ENCODE results near the gene PANX2. TPM values are rescaled to one million over a fixed set of nuclear protein-coding genes. Genes with fewer than 3 reads are reported as not detected.

PANX2 gene
- total and polyA plus RNA-seq, 2 of the 4 experiments (the other 2 are of a cell fraction) = 0.18 to 1.7 TPM

DNA sequence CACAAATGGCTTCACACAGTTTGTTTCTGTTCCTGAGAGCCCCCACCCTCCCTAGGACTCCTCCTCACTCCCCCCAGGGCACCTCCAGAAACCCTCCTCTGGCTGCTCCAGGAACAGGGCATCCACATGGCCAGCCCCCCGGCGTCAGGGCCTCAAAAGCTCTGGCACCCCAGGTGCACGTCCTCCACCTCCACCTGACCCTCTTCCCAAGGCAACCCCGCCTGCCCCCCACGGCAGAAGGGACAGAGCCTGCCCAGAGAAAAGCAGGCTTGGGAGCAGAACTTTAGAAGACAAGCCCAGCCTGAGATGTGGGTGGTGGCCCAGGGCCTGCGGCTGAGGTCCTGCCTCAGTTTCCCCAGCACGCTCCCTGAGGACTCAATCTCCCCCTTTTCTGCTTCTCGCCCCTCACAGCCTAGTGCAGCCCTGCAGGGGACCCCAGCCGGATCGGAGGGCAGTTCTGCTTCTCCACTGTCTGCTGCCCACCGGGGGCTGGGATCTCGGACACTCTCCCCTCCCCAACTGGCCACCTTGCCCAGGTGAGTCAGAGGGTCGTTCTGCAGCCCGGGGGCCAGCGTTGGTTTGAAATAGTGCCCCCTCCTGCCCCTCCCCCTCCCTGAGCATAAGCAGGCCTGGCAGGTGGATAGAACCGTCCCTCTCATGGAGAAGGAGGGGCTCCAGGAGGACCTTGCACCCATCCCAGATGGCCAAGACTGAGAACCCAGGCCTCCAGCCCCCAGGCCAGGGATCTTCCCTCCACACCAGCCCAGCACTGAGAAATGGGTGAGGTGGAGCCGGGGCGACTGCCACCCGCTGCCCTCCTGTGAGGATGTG is 12.8 kb downstream of the PANX2 start:
- Histone ChIP-seq H2BK20ac (ENCODE audit: low read depth, low read length) (no peak overlapping the region), H3K18ac (ENCODE audit: low read depth, low read length) (no peak overlapping the region), H3K9me1 (ENCODE audit: insufficient read depth, low read length) (peaks cover 4% of the 10 kb centered on the region), H3K27ac (ENCODE audit: insufficient read depth, low read length) (no peak overlapping the region), H2BK5ac (ENCODE audit: low read depth, low read length, poor library complexity, severe bottlenecking) (no peak overlapping the region), H2AK9ac (replicated peaks; ENCODE audit: low read depth, low read length, poor library complexity) (peak overlapping the region; percentile 93), H4K8ac (ENCODE audit: low read depth in 2 of 2, low read length in 2 of 2) (peak overlapping the region; percentile 80 to 91; a peak in 3 of 4 replicates), H2BK120ac (ENCODE audit: low read depth, low read length) (no peak overlapping the region), H3K56ac (ENCODE audit: extremely low read depth, insufficient read depth, low read length) (no peak overlapping the region), H4K91ac (ENCODE audit: insufficient read depth, low read depth, low read length) (peak overlapping the region; percentile 61), H3K23ac (ENCODE audit: low read depth, low read length) (no peak overlapping the region), H3K4me2 (ENCODE audit: low read depth, low read length) (no peak overlapping the region), H3K27me3 (ENCODE audit: control insufficient read depth, insufficient read depth, low read length) (no peaks in the 10 kb centered on the region; the same call in 1 of the 2 replicates), H3K4me1 (ENCODE audit: control insufficient read depth, insufficient read depth, low read length) (peaks cover 12% of the 10 kb centered on the region), H4K20me1 (ENCODE audit: insufficient read depth, low read length) (no peaks in the 10 kb centered on the region), H3K14ac (replicated peaks; ENCODE audit: low read depth, low read length) (no peak overlapping the region), H2AFZ (replicated peaks; ENCODE audit: low read length, poor library complexity) (peak overlapping the region; percentile 89), H3K36me3 (ENCODE audit: control insufficient read depth, insufficient read depth, low read length) (peaks cover 2% of the 10 kb centered on the region; the same call in 1 of the 2 replicates), H2BK15ac (ENCODE audit: low read depth, low read length) (0 out of 3 replicates have a peak overlapping the region, but pooled peaks have one; percentile 38), H3K9me3 (ENCODE audit: control insufficient read depth, insufficient read depth, low read length) (no peaks in the 10 kb centered on the region), H4K5ac (ENCODE audit: low read depth, low read length) (peak overlapping the region; percentile 28; the same call in 1 of the 2 replicates), H3K4me3 (ENCODE audit: insufficient read depth, low read depth, low read length) (no peak overlapping the region), H2AK5ac (ENCODE audit: low read depth, low read length) (no peak overlapping the region), H3K9ac (ENCODE audit: low read depth, low read length) (no peak overlapping the region), H3K79me1 (ENCODE audit: low read depth in 1 of 2, low read length in 2 of 2) (peaks cover 0 to 18% of the 10 kb centered on the region in 2 experiments; a peak in 2 of 4 replicates), H3K4ac (ENCODE audit: low read depth, low read length) (peak overlapping the region; percentile 30; the same call in 1 of the 2 replicates)
- DNase-seq = no peak
- TF ChIP-seq MXI1 (IDR thresholded peaks at IDR 0.05; ENCODE audit: borderline replicate concordance, low read depth, low read length) (no peak), RFX5 (IDR thresholded peaks at IDR 0.05; ENCODE audit: low read depth, low read length) (no peak), CHD1 (IDR thresholded peaks at IDR 0.05; ENCODE audit: low read depth, low read length) (no peak), POLR2A (IDR thresholded peaks at IDR 0.05; ENCODE audit: low read depth, low read length) (no peak)
- POLR2A ChIA-PET (ENCODE audit: unreplicated experiment) = no interaction called here
- no peak for ATAC-seq (ENCODE audit: low read depth)
- in situ Hi-C loops (cut with MboI; ENCODE audit: low sequenced_read_pairs) (no loop called here), dilution Hi-C loops (cut with HindIII; ENCODE audit: low sequenced_read_pairs, unreplicated experiment) (no loop called here), intact Hi-C loops (cut with micrococcal nuclease) (no loop called here)
- CTCF ChIA-PET = no interaction called here
- BruUV-seq (replicated peaks) = no TSS peak
- 96% methylated on average over 5 of the region's 19 CpGs; no CpG with 5 or more reads in 1 of the 2 experiments for WGBS, 2 experiments (ENCODE audit: extremely low coverage in 2 of 2, insufficient read length in 1 of 2)

Measured in IMR-90 (cell line).